OCI-LY7 (cell line): Measurements from ENCODE around the gene CYP2C19. TPM values are rescaled to one million over a fixed set of nuclear protein-coding genes. Genes with fewer than 3 reads are reported as not detected.

ENCODE experiments used
- BruUV-seq: library from RNA; stranded (reverse); fragments of 400-500 nt; replicated peaks from 2 replicates; lab custom pipeline; 2021; lab: Mats Ljungman, UMichigan
- CTCF ChIA-PET: fragments of 300-600 bp; sonication (Branson Sonifier 250); formaldehyde crosslinking; loops from one replicate; lab custom pipeline; 2022; ENCODE audit warnings: antibody characterized with exemption; ENCODE audit not compliant: unreplicated experiment; lab: Charles Lee
- POLR2A ChIA-PET: fragments of 300-600 bp; sonication (Branson Sonifier 250); formaldehyde crosslinking; loops from one replicate; lab custom pipeline; 2022; ENCODE audit warnings: antibody characterized with exemption; lab: Charles Lee
- DNase-seq: peaks from one replicate; pipeline ENCODE4 v3.0.0-alpha.2; 2015; ENCODE audit warnings: low spot score
- H2AFZ ChIP-seq: fragments of 200-600 bp; sonication (generic), shearing (Covaris generic); 2 replicates; pipeline ENCODE4 v1.6.1; 2014; ENCODE audit warnings: mild to moderate bottlenecking, antibody characterized with exemption, low read length, moderate library complexity
- H3K27ac ChIP-seq: fragments of 200-600 bp; sonication (generic); 2 replicates; pipeline ENCODE4 v1.5.1; 2014; ENCODE audit warnings: mixed run types, low read depth, mild to moderate bottlenecking, moderate library complexity, low read length, inconsistent platforms; ENCODE audit not compliant: poor library complexity, severe bottlenecking
- H3K36me3 ChIP-seq: fragments of 200-600 bp; sonication (generic); 2 replicates; pipeline ENCODE4 v1.6.1; 2014; ENCODE audit warnings: mild to moderate bottlenecking, antibody characterized with exemption, low read length, moderate library complexity, mixed read lengths; ENCODE audit not compliant: insufficient read depth
- H3K4me1 ChIP-seq: fragments of 200-600 bp; sonication (generic); 2 replicates; pipeline ENCODE4 v1.5.1; 2014; ENCODE audit warnings: mild to moderate bottlenecking, low read length; ENCODE audit not compliant: insufficient read depth, poor library complexity, severe bottlenecking
- H3K4me2 ChIP-seq: fragments of 200-600 bp; sonication (generic); 2 replicates; pipeline ENCODE4 v1.6.1; 2014; ENCODE audit warnings: mild to moderate bottlenecking, low read length
- H3K4me3 ChIP-seq: fragments of 200-600 bp; sonication (generic); 2 replicates; pipeline ENCODE4 v1.5.1; 2014; ENCODE audit warnings: mild to moderate bottlenecking, low read depth, low read length; ENCODE audit not compliant: poor library complexity, severe bottlenecking
- H3K79me2 ChIP-seq: fragments of 200-600 bp; sonication (generic); 2 replicates; pipeline ENCODE4 v1.6.1; 2016; ENCODE audit warnings: low read depth, mild to moderate bottlenecking, low read length, moderate library complexity, mixed read lengths; ENCODE audit not compliant: insufficient read depth
- H3K9me2 ChIP-seq: fragments of 200-600 bp; sonication (generic); 2 replicates; pipeline ENCODE4 v1.6.1; 2016; ENCODE audit warnings: mild to moderate bottlenecking, low read length, mixed read lengths; ENCODE audit not compliant: insufficient read depth
- H3K9me3 ChIP-seq: fragments of 200-600 bp; sonication (generic); 2 replicates; pipeline ENCODE4 v1.6.1; 2014; ENCODE audit warnings: mild to moderate bottlenecking, mixed run types, low read length, mixed read lengths
- H4K20me1 ChIP-seq: fragments of 200-600 bp; sonication (generic); 2 replicates; pipeline ENCODE4 v1.6.1; 2014; ENCODE audit warnings: mild to moderate bottlenecking, antibody characterized with exemption, low read length, moderate library complexity, mixed read lengths; ENCODE audit not compliant: insufficient read depth
- EZH2phosphoT487 ChIP-seq: fragments of 200-600 bp; sonication (generic); IDR thresholded peaks from 2 replicates; pipeline ENCODE4 v1.6.1; 2018; ENCODE audit warnings: low read depth, borderline replicate concordance, mild to moderate bottlenecking, mixed run types, antibody characterized with exemption, low read length, moderate library complexity, mixed read lengths
- intact Hi-C: fragments of 100-400 bp; cut with micrococcal nuclease; formaldehyde crosslinking; loops from one replicate; pipeline ENCODE4 v1.10.0; 2022; ENCODE audit not compliant: unreplicated experiment
- total RNA-seq, 2 experiments: library from RNA; depleted of rRNA in 1 of 2; stranded (reverse); fragments of >200 nt in 1 of 2; shearing (Covaris generic) in 1 of 2; gene quantifications; 2 replicates each; pipeline ENCODE4 v1.2.3, GENCODE V29; 2014 to 2022
- TF ChIP-seq, protein P1 (sequence below): fragments of 200-600 bp; sonication (generic); conservative IDR thresholded peaks from 2 replicates; pipeline ENCODE4 v1.5.1; 2014; ENCODE audit warnings: mild to moderate bottlenecking, antibody characterized with exemption, low read length, moderate library complexity, mixed read lengths

Gene CYP2C19
- total RNA-seq, 2 experiments from 2014 or later: not detected

DNA sequence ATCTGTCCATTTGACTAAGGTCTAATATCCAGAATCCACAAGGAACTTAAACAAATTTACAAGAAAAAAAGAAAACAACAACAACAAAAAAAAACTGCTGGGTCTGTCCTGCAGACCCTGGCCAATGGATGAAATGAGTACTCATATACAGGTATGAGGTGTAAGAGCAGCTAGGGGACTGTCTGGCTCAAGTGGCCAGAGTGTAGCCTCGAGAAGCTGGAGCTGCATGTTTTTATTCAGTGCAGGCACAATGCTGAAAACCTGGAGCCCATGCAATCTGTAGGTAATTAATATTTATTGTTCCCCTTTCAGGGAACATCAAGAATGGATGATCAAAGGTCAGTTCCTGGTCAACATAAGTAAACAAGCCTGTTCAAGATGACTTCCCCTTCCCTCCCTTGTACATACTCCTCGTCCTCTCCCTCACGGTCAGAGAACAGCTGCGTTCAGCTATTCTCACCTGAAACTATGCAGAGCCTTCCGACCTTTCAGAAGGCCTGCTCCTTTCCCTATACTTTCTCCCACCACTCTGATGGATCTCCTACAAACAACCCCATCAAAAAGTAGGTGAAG, 15.5 kb downstream of the CYP2C19 start:
- Histone ChIP-seq H3K9me2 (no peaks in the 10 kb centered on the region), H3K4me2 (no peak overlapping the region), H3K79me2 (no peaks in the 10 kb centered on the region), H3K4me3 (no peak overlapping the region), H3K9me3 (no peaks in the 10 kb centered on the region), H4K20me1 (no peaks in the 10 kb centered on the region), H3K4me1 (no peaks in the 10 kb centered on the region), H3K27ac (no peak overlapping the region), H2AFZ (no peak overlapping the region), H3K36me3 (no peaks in the 10 kb centered on the region)
- intact Hi-C loops: no loop called here
- CTCF ChIA-PET: no interaction called here
- BruUV-seq: no TSS peak
- TF ChIP-seq EZH2phosphoT487: no peak
- TF ChIP-seq, protein P1, sequence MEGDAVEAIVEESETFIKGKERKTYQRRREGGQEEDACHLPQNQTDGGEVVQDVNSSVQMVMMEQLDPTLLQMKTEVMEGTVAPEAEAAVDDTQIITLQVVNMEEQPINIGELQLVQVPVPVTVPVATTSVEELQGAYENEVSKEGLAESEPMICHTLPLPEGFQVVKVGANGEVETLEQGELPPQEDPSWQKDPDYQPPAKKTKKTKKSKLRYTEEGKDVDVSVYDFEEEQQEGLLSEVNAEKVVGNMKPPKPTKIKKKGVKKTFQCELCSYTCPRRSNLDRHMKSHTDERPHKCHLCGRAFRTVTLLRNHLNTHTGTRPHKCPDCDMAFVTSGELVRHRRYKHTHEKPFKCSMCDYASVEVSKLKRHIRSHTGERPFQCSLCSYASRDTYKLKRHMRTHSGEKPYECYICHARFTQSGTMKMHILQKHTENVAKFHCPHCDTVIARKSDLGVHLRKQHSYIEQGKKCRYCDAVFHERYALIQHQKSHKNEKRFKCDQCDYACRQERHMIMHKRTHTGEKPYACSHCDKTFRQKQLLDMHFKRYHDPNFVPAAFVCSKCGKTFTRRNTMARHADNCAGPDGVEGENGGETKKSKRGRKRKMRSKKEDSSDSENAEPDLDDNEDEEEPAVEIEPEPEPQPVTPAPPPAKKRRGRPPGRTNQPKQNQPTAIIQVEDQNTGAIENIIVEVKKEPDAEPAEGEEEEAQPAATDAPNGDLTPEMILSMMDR: no peak
- POLR2A ChIA-PET: no interaction called here
- no peak for DNase-seq

DNA sequence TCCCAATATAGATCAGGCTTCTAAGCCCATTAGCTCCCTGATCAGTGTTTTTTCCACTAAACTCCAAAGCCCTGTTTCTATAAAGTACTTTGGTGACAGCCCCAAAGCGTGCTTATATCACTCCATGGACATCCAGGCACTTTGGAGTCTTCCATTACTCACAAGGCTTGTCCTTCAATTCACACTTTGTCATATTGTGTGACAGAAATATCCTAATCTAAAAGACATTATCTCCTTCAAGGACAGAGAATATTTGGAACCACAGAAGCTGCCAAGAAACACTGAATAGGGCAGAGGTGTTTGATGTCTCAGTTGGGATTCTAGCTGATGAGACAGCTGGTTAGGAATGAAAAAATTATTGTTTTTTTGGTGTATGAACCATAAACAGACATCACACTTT, 18.4 kb downstream of the CYP2C19 start:
- Histone ChIP-seq H3K9me3 (no peaks in the 10 kb centered on the region), H3K36me3 (no peaks in the 10 kb centered on the region), H2AFZ (no peak overlapping the region), H3K27ac (no peak overlapping the region), H3K4me2 (no peak overlapping the region), H4K20me1 (no peaks in the 10 kb centered on the region), H3K79me2 (no peaks in the 10 kb centered on the region), H3K4me1 (no peaks in the 10 kb centered on the region), H3K9me2 (no peaks in the 10 kb centered on the region), H3K4me3 (no peak overlapping the region)
- no TSS peak for BruUV-seq
- no peak for DNase-seq
- ChIA-PET CTCF (no interaction called here), POLR2A (no interaction called here)
- intact Hi-C loops: no loop called here
- TF ChIP-seq, protein P1: no peak
- no peak for TF ChIP-seq EZH2phosphoT487

DNA sequence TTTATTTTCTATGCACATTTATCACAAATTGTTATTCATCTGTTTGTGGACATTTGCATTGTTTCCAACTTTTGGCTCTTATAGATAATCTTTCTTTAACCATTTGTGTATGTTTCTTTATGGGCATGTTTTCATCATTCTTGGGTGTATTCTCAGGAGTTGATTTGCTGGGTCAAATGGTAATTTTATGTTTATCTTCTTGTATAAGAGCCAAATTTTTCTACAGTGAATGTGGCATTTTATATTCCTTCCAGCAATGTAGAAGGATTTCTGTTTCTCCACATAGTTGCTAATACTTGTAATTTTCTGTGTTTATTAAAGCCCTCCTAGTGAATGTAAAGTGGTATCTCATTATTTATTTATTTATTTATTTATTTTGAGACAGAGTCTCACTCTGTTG, 21.8 kb downstream of the CYP2C19 start:
- no peaks in the 10 kb centered on the region for H3K9me3 ChIP-seq
- no peak overlapping the region for H3K4me2 ChIP-seq
- ChIA-PET POLR2A (no interaction called here), CTCF (no interaction called here)
- H3K79me2 ChIP-seq: no peaks in the 10 kb centered on the region
- H2AFZ ChIP-seq: no peak overlapping the region
- no TSS peak for BruUV-seq
- intact Hi-C loops: no loop called here
- no peak for DNase-seq
- no peak overlapping the region for H3K4me3 ChIP-seq
- H3K9me2 ChIP-seq: no peaks in the 10 kb centered on the region
- H3K27ac ChIP-seq: no peak overlapping the region
- no peaks in the 10 kb centered on the region for H3K4me1 ChIP-seq
- TF ChIP-seq, protein P1: no peak
- no peak for TF ChIP-seq EZH2phosphoT487
- H4K20me1 ChIP-seq: no peaks in the 10 kb centered on the region
- no peaks in the 10 kb centered on the region for H3K36me3 ChIP-seq
